Testis (tissue), 2 donors: Measurements from ENCODE around the gene CPLANE2.

Experiments used
- POLR2A ChIP-seq: fragments of 450-650 bp; IDR thresholded peaks from one replicate; pipeline ENCODE4 v1.6.1; 2017; ENCODE audit warnings: antibody characterized with exemption, mild to moderate bottlenecking, moderate library complexity
- TF ChIP-seq, protein P1 (sequence below), 3 experiments: fragments of 450-650 bp in 2 of 3; fragments of 200-600 bp in 1 of 3; sonication (generic) in 1 of 3; IDR thresholded peaks; one replicate each; pipeline ENCODE4 v1.5.1; 2016 to 2019; ENCODE audit warnings: antibody characterized with exemption in 3 of 3, mild to moderate bottlenecking in 2 of 3, moderate library complexity in 1 of 3

DNA sequence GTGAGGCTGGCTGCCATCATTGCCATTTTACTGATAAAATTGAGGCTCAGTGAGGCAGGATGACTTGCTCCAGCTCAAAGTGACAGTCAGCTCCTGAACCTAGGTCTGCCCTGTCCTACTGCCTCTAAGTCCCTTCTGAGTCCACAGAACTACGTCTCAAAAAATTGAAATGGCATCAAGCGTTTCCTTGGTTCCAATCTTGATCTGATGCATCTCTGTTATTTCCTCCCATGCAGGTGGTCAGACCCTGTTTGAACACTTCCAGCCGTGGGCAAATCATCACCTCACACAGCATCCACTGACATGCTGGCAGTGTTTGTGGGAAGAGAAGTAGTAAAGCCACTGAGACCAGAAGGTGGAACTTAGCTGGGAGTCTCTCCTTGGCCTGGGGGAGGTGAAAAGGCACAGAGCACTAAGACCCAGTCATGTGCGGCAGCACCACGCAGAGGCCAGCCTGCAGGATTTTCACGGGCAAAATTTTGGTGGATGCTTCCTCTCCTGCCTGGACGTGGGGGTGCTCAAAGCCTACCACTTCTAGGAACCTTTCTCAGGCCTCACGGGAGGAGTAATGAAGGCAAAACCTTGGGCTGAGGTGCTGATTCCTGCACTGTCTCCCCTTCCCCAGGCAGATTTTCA lies 7.8 kb upstream of the CPLANE2 start:
- TF ChIP-seq, protein P1, sequence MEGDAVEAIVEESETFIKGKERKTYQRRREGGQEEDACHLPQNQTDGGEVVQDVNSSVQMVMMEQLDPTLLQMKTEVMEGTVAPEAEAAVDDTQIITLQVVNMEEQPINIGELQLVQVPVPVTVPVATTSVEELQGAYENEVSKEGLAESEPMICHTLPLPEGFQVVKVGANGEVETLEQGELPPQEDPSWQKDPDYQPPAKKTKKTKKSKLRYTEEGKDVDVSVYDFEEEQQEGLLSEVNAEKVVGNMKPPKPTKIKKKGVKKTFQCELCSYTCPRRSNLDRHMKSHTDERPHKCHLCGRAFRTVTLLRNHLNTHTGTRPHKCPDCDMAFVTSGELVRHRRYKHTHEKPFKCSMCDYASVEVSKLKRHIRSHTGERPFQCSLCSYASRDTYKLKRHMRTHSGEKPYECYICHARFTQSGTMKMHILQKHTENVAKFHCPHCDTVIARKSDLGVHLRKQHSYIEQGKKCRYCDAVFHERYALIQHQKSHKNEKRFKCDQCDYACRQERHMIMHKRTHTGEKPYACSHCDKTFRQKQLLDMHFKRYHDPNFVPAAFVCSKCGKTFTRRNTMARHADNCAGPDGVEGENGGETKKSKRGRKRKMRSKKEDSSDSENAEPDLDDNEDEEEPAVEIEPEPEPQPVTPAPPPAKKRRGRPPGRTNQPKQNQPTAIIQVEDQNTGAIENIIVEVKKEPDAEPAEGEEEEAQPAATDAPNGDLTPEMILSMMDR (IDR thresholded peaks at IDR 0.05), result no peak
- no peak for TF ChIP-seq POLR2A
